Cardiac muscle cell (in vitro differentiated cells and primary cell): ENCODE measurements around the gene USP47. TPM values are rescaled to one million over a fixed set of nuclear protein-coding genes. Genes with fewer than 3 reads are reported as not detected.

Experiments used
- DNase-seq, 2 donors: peaks; one replicate each; pipeline versions ENCODE4 v3.0.0 to v3.0.0-alpha.2; 2010 to 2017; ENCODE audit warnings: low read depth in 1 of 2, low spot score in 1 of 2
- H3K27ac ChIP-seq: fragments of 200-600 bp; sonication (generic); 2 replicates; pipeline ENCODE4 v1.5.1; 2016
- H3K27me3 ChIP-seq: fragments of 200-600 bp; sonication (generic); 2 replicates; pipeline ENCODE4 v1.6.0; 2016; ENCODE audit warnings: control low read depth
- H3K36me3 ChIP-seq: fragments of 200-600 bp; sonication (generic); 2 replicates; pipeline ENCODE4 v1.5.1; 2016; ENCODE audit warnings: control low read depth
- H3K4me1 ChIP-seq: fragments of 200-600 bp; sonication (generic); 2 replicates; pipeline ENCODE4 v1.8.1; 2017; ENCODE audit warnings: low read depth, mild to moderate bottlenecking, mixed run types
- H3K4me3 ChIP-seq: fragments of 200-600 bp; sonication (generic); 2 replicates; pipeline ENCODE4 v1.5.1; 2016; ENCODE audit warnings: mild to moderate bottlenecking
- H3K9me3 ChIP-seq: fragments of 200-600 bp; sonication (generic); 2 replicates; pipeline ENCODE4 v1.5.1; 2017; ENCODE audit warnings: low read depth, mild to moderate bottlenecking, control low read depth
- CTCF ChIP-seq: IDR thresholded peaks from 2 replicates; pipeline ENCODE4 v1.5.1; 2012; ENCODE audit warnings: low read depth, mild to moderate bottlenecking, low read length
- polyA plus RNA-seq: library from polyadenylated mRNA; unstranded; fragments of >200 nt; fragmentation: Nextera tagmentation; extraction: Ambion mirVana; gene quantifications from 2 replicates; pipeline ENCODE4 v1.2.1, GENCODE V29; 2016
- total RNA-seq: library from RNA; depleted of rRNA; stranded (reverse); fragments of >200 nt; gene quantifications from 2 replicates; pipeline ENCODE4 v1.2.3, GENCODE V29; 2016

Gene USP47
- total and polyA plus RNA-seq, 2 experiments from 2014 or later = 46.6 to 59.6 TPM

- Histone ChIP-seq H3K4me3 (no peak overlapping the region), H3K27ac (no peak overlapping the region), H3K9me3 (no peaks in the 10 kb centered on the region), H3K36me3 (no peaks in the 10 kb centered on the region), H3K4me1 (peaks cover 69% of the 10 kb centered on the region), H3K27me3 (no peaks in the 10 kb centered on the region)
- DNase-seq = no peak
- no peak for TF ChIP-seq CTCF
Measured at GRCh38 chr11:11975201-11976092, 133.7 kb downstream of the USP47 start.

- no peaks in the 10 kb centered on the region for H3K9me3 ChIP-seq
- DNase-seq = no peak
- peak overlapping the region; percentile 70 for H3K27ac ChIP-seq
- H3K4me1 ChIP-seq = peaks cover 60% of the 10 kb centered on the region
- H3K27me3 ChIP-seq = no peaks in the 10 kb centered on the region
- H3K36me3 ChIP-seq = no peaks in the 10 kb centered on the region
- TF ChIP-seq CTCF = no peak
- H3K4me3 ChIP-seq = no peak overlapping the region
Measured at GRCh38 chr11:11976481-11977127, 134.8 kb downstream of the USP47 start.

DNA sequence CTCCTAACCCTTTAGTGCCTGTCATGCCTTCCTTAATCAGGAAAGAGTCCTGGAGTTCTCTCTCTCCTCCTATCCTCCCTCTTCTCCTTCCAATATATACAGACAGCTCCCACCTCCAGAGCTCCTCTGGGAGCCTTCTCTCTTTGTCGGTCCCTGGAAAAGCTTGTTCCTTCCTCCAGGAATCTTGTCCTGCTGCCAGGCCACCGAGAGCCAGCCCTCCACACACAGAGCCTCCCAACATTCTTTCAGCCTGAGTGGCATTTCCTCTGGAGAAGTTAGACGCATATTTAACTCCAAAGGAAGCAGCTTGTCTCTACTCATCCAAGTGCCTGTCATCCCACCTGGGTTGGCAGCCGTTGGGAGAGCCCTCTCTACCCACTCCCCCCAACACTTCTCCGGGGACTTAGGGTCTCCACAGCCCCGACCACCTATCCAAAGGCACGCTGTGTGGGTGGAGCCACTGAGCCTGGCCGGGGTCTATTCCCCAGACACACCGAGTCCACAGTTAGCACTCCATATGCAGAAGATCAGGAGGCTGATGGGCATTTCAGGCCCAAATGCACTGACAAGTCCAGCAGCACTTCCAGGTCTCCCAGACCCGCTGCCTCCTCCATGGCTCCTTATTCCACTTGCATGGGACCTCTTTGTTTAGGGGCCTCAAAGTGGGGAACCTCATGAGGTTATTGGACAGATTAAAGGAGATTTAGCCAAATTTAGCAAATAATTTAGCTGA lies 135.6 kb downstream of the USP47 start:
- no peaks in the 10 kb centered on the region for H3K27me3 ChIP-seq
- peak overlapping the region; percentile 70 for H3K27ac ChIP-seq
- H3K36me3 ChIP-seq = no peaks in the 10 kb centered on the region
- no peaks in the 10 kb centered on the region for H3K9me3 ChIP-seq
- TF ChIP-seq CTCF = no peak
- DNase-seq = peak; percentile 58 to 93
- H3K4me1 ChIP-seq = peaks cover 53% of the 10 kb centered on the region
- no peak overlapping the region for H3K4me3 ChIP-seq

GRCh38 chr11:11978098-11978637 lies 136.4 kb downstream of the USP47 start:
- peak overlapping the region; percentile 70 for H3K27ac ChIP-seq
- no peaks in the 10 kb centered on the region for H3K9me3 ChIP-seq
- DNase-seq = no peak
- H3K4me1 ChIP-seq = peaks cover 45% of the 10 kb centered on the region
- H3K27me3 ChIP-seq = no peaks in the 10 kb centered on the region
- no peak overlapping the region for H3K4me3 ChIP-seq
- TF ChIP-seq CTCF = no peak
- no peaks in the 10 kb centered on the region for H3K36me3 ChIP-seq

DNA sequence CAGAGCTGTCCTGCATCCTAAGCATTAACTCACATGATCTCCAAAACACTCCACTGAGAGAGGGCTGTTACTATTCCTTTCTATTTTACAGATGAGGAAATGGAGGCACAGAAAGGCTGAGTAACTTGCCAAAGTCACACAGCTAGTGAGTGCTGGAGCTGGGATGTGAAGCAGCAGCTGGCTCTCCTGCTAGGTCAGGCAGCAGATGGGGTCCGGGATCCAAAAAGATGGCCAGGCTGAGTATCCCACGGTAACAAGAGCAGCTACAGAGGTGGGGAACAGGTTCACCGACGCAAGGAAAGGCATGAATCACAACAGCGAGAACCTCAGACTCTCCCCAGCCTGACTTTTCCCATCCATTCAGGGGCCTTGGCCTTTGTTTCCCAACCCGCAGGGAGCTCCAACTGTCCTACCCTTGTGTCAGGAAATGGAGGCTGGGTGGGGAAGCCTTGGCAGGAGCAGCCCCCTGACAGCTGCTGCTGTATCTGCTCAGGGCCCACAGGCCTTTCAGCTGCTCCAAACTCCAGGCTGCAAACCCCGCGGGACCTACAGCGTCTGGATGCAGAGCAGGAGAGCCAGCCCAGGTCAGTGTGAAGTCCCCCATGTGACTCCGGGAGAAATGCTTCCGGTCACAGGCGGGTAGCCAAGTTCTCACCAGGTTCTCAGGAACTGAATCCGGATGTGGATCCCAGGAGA lies 137.2 kb downstream of the USP47 start:
- Histone ChIP-seq H3K4me1 (peaks cover 39% of the 10 kb centered on the region), H3K9me3 (no peaks in the 10 kb centered on the region), H3K27me3 (no peaks in the 10 kb centered on the region), H3K27ac (peak overlapping the region; percentile 96), H3K4me3 (no peak overlapping the region), H3K36me3 (no peaks in the 10 kb centered on the region)
- DNase-seq = peak in 1 of 2 donors; percentile 91
- no peak for TF ChIP-seq CTCF
